HG03520 (cell line): ENCODE results near the gene KCNE3.

Source experiments
- ATAC-seq: cut with Tn5 transposase; IDR thresholded peaks from one replicate; pipeline ENCODE4 v1.9.1; 2021; ENCODE audit warnings: mild to moderate bottlenecking, moderate library complexity; ENCODE audit not compliant: unreplicated experiment

KCNE3 gene

GRCh38 chr11:74466916-74467885 lies at the start of gene KCNE3:
Gene KCNE3 (minus strand): TSS chr11:74467549. CDS start chr11:74457563, 9,986 bp downstream.
- no peak for ATAC-seq

- no peak for ATAC-seq
These were observed 40.2 kb upstream of the KCNE3 start for GRCh38 chr11:74507582-74507981.

GRCh38 chr11:74506823-74507222 lies 39.5 kb upstream of the KCNE3 start:
- ATAC-seq = no peak

- no peak for ATAC-seq
These were observed 38.6 kb upstream of the KCNE3 start for GRCh38 chr11:74505911-74506310.

GRCh38 chr11:74504100-74504691 lies 36.8 kb upstream of the KCNE3 start:
- ATAC-seq = no peak

- no peak for ATAC-seq
These were observed 27.6 kb upstream of the KCNE3 start for GRCh38 chr11:74494916-74495315.

- ATAC-seq = no peak
These were observed 26.7 kb upstream of the KCNE3 start for GRCh38 chr11:74493791-74494630.

- peak; percentile 96 for ATAC-seq
These were observed 25.8 kb upstream of the KCNE3 start, which contains the start of gene LIPT2 for GRCh38 chr11:74492974-74493790. Gene LIPT2 (minus strand): TSS chr11:74493724. CDS start chr11:74493703, 21 bp downstream.

- ATAC-seq = no peak
These were observed 24.7 kb upstream of the KCNE3 start for GRCh38 chr11:74492084-74492483.

- no peak for ATAC-seq
These were observed 23.6 kb upstream of the KCNE3 start for GRCh38 chr11:74490941-74491340.

GRCh38 chr11:74487875-74488274 lies 20.5 kb upstream of the KCNE3 start:
- ATAC-seq = no peak

- ATAC-seq = no peak
These were observed 18.5 kb upstream of the KCNE3 start for GRCh38 chr11:74485868-74486267.

GRCh38 chr11:74480688-74481417 lies 13.5 kb upstream of the KCNE3 start:
- no peak for ATAC-seq

GRCh38 chr11:74479732-74480123 lies 12.4 kb upstream of the KCNE3 start:
- no peak for ATAC-seq

- ATAC-seq = no peak
These were observed 11.8 kb upstream of the KCNE3 start for GRCh38 chr11:74478877-74479731.

- no peak for ATAC-seq
These were observed 9.2 kb upstream of the KCNE3 start for GRCh38 chr11:74476536-74476935.

- ATAC-seq = no peak
These were observed 7.0 kb upstream of the KCNE3 start for GRCh38 chr11:74474316-74474715.

- ATAC-seq = no peak
These were observed 6.2 kb upstream of the KCNE3 start for GRCh38 chr11:74473382-74474173.
